RWPE2 (cell line): ENCODE measurements around the gene EXOC6B.
"Not testable (repeated sequence)": the region's sequence is repeated elsewhere in the genome, so short reads cannot be mapped to it uniquely, and the experiment has no call there.

ENCODE experiments used
- ATAC-seq: fragments of 200-7000 bp; cut with Tn5 transposase; 3 replicates; pipeline ENCODE4 v1.9.1; 2021; ENCODE audit warnings: low read depth
- DNase-seq: peaks from one replicate; pipeline ENCODE4 v3.0.0-alpha.2; 2020; ENCODE audit warnings: low spot score
- H3K27ac ChIP-seq: fragments of 450-650 bp; 2 replicates; pipeline ENCODE4 v1.5.1; 2017; ENCODE audit warnings: mild to moderate bottlenecking; ENCODE audit not compliant: poor library complexity, severe bottlenecking
- H3K27me3 ChIP-seq: fragments of 250-450 bp; sonication (Bioruptor Pico); 2 replicates; pipeline ENCODE4 v1.5.1; 2021; ENCODE audit warnings: mild to moderate bottlenecking, moderate library complexity; ENCODE audit not compliant: insufficient read depth, poor library complexity, severe bottlenecking
- H3K36me3 ChIP-seq: fragments of 250-450 bp; sonication (Bioruptor Pico); 2 replicates; pipeline ENCODE4 v1.5.1; 2020; ENCODE audit warnings: low read depth, mild to moderate bottlenecking, moderate library complexity
- H3K4me1 ChIP-seq: fragments of 250-450 bp; sonication (Bioruptor Pico); 2 replicates; pipeline ENCODE4 v1.5.1; 2021; ENCODE audit warnings: mild to moderate bottlenecking, moderate library complexity; ENCODE audit not compliant: insufficient read depth, poor library complexity, severe bottlenecking
- H3K4me3 ChIP-seq: fragments of 250-450 bp; sonication (Bioruptor Pico); 2 replicates; pipeline ENCODE4 v1.5.1; 2021; ENCODE audit warnings: mild to moderate bottlenecking, moderate library complexity; ENCODE audit not compliant: severe bottlenecking
- H3K9me3 ChIP-seq: fragments of 250-450 bp; sonication (Bioruptor Pico); 2 replicates; pipeline ENCODE4 v1.5.1; 2021; ENCODE audit warnings: mild to moderate bottlenecking, moderate library complexity; ENCODE audit not compliant: severe bottlenecking
- TF ChIP-seq, protein P1 (sequence below): fragments of 450-650 bp; IDR thresholded peaks from one replicate; pipeline ENCODE4 v1.5.1; 2017; ENCODE audit warnings: mild to moderate bottlenecking, moderate library complexity; ENCODE audit not compliant: poor library complexity, severe bottlenecking

The EXOC6B gene

GRCh38 chr2:72555943-72556342 lies 269.9 kb downstream of the EXOC6B start:
- no peaks in the 10 kb centered on the region for H3K27me3 ChIP-seq
- no peak for DNase-seq

DNA sequence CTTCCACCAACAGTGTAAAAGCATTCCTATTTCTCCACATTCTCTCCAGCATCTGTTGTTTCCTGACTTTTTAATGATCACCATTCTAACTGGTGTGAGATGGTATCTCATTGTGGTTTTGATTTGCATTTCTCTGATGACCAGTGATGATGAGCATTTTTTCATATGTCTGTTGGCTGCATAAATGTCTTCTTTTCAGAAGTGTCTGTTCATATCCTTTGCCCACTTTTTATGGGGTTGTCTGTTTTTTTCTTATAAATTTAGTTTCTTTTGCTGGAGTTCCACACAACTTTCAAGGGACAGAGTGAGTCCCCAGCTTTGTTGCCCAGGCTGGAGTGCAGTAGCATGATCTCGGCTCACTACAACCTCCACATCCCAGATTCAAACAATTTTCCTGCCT lies 270.5 kb downstream of the EXOC6B start:
- not testable (repeated sequence) for H3K4me3 ChIP-seq, H3K4me1 ChIP-seq, ATAC-seq, DNase-seq, H3K36me3 ChIP-seq, H3K27ac ChIP-seq, H3K9me3 ChIP-seq, H3K27me3 ChIP-seq

More at GRCh38 chr2:72555943-72556342, 269.9 kb downstream of the EXOC6B start:
- ATAC-seq: no peak
- H3K36me3 ChIP-seq: no peaks in the 10 kb centered on the region
- H3K4me1 ChIP-seq: no peaks in the 10 kb centered on the region
- no peak overlapping the region for H3K27ac ChIP-seq
- TF ChIP-seq, protein P1, sequence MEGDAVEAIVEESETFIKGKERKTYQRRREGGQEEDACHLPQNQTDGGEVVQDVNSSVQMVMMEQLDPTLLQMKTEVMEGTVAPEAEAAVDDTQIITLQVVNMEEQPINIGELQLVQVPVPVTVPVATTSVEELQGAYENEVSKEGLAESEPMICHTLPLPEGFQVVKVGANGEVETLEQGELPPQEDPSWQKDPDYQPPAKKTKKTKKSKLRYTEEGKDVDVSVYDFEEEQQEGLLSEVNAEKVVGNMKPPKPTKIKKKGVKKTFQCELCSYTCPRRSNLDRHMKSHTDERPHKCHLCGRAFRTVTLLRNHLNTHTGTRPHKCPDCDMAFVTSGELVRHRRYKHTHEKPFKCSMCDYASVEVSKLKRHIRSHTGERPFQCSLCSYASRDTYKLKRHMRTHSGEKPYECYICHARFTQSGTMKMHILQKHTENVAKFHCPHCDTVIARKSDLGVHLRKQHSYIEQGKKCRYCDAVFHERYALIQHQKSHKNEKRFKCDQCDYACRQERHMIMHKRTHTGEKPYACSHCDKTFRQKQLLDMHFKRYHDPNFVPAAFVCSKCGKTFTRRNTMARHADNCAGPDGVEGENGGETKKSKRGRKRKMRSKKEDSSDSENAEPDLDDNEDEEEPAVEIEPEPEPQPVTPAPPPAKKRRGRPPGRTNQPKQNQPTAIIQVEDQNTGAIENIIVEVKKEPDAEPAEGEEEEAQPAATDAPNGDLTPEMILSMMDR: no peak
- H3K4me3 ChIP-seq: no peak overlapping the region
- no peaks in the 10 kb centered on the region for H3K9me3 ChIP-seq

DNA sequence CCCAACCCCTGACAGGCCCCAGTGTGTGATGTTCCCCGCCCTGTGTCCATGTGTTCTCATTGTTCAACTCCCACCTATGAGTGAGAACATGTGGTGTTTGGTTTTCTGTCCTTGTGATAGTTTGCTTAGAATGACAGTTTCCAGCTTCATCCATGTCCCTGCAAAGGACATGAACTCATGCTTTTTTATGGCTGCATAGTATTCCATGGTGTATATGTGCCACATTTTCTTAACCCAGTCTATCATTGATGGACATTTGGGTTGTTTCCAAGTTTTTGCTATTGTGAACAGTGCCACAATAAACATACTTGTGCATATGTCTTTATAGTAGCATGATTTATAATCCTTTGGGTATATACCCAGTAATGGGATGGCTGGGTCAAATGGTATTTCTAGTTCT lies 270.9 kb downstream of the EXOC6B start:
- DNase-seq, H3K9me3 ChIP-seq, H3K27ac ChIP-seq, H3K4me1 ChIP-seq, ATAC-seq, H3K27me3 ChIP-seq, H3K4me3 ChIP-seq, H3K36me3 ChIP-seq: not testable (repeated sequence)

DNA sequence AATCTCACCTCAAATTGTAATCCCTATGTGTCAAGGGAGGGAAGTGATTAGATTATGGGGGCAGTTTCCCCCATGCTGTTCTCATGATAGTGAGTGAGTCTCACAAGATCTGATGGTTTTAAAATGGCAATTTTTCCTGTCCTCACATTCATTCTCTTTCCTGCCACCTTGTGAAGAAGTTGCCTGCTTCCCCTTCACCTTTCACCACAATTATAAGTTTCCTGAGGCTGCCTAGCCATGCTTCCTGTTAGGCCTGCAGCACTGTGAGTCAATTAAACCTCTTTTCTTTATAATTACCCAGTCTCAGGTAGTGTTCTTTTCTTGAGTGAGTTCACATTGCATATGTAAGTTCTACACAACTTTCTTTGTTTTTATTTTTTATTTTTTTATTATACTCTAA lies 271.5 kb downstream of the EXOC6B start:
- DNase-seq (no peak), ATAC-seq (no peak)
- no peaks in the 10 kb centered on the region for H3K9me3 ChIP-seq
- no peaks in the 10 kb centered on the region for H3K4me1 ChIP-seq
- no peak overlapping the region for H3K27ac ChIP-seq
- TF ChIP-seq, protein P1: no peak
- no peak overlapping the region for H3K4me3 ChIP-seq
- no peaks in the 10 kb centered on the region for H3K27me3 ChIP-seq
- H3K36me3 ChIP-seq: no peaks in the 10 kb centered on the region

DNA sequence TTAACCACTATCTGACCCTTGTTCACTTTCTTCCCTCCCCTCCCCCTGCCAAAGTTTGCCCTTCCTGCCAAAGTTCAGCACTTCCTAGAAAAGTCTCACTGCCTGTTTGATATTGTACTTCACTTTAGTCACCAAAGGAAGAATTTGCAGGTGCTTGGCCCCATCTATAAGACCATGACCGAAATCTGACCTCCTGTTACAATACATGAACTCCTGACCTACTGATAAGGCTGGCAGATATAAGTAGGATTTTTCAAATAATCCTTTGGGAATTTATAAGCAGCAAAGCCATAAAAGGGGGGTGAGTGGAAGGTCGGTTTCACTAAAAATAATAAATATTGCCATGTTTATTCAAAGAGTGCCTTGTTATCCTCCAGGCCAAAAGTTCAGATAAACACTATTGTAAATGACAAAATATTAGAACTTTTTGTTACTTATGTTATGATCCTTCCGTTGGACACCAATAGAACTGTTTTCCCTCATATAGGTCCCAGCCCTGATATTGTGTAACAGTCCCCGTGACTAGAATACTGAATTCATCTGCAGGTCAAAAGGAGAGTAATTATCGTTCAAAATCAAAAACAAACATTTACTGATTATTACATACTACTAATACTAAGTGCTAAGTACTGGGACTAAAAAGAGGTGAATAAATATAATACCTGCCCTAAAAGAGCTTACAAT lies 277.6 kb downstream of the EXOC6B start:
- Histone ChIP-seq H3K4me3 (no peak overlapping the region), H3K27ac (no peak overlapping the region), H3K9me3 (no peaks in the 10 kb centered on the region), H3K36me3 (no peaks in the 10 kb centered on the region), H3K4me1 (no peaks in the 10 kb centered on the region), H3K27me3 (no peaks in the 10 kb centered on the region)
- DNase-seq: no peak
- ATAC-seq: no peak
- TF ChIP-seq, protein P1: no peak

DNA sequence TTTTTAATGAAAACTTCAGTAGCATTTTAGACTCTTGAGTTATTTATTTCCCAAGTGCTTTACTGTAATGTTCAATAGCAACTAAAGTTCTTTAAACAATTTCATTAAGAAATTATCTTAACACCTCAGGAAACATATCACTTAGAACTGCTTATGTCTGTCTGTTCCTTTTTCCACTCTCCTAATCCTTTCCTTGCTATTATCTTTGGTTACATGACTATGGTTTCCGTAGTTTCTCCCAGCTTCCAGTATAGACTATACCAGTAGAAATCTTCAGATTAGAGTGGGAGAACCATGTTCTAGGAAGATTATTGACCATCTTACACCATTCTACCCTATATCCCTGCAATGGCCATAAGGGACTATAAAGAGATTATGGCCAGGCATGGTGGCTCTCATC lies 280.0 kb downstream of the EXOC6B start:
- H3K27ac ChIP-seq: no peak overlapping the region
- no peaks in the 10 kb centered on the region for H3K9me3 ChIP-seq
- TF ChIP-seq, protein P1: no peak
- ATAC-seq: no peak
- H3K27me3 ChIP-seq: no peaks in the 10 kb centered on the region
- no peak for DNase-seq
- no peaks in the 10 kb centered on the region for H3K4me1 ChIP-seq
- H3K4me3 ChIP-seq: no peak overlapping the region
- no peaks in the 10 kb centered on the region for H3K36me3 ChIP-seq
